HG02970 (cell line): ENCODE measurements around the gene ISCA2.

Experiments
- ATAC-seq: cut with Tn5 transposase; IDR thresholded peaks from one replicate; pipeline ENCODE4 v1.9.1; 2021; ENCODE audit warnings: mild to moderate bottlenecking, moderate library complexity, moderate number of reproducible peaks; ENCODE audit not compliant: unreplicated experiment, low FRiP score

The ISCA2 gene

GRCh38 chr14:74507085-74507484 is 13.5 kb downstream of the ISCA2 start:
- ATAC-seq, result no peak

- ATAC-seq, result no peak
These were observed 14.3 kb downstream of the ISCA2 start for GRCh38 chr14:74507840-74508239.

DNA sequence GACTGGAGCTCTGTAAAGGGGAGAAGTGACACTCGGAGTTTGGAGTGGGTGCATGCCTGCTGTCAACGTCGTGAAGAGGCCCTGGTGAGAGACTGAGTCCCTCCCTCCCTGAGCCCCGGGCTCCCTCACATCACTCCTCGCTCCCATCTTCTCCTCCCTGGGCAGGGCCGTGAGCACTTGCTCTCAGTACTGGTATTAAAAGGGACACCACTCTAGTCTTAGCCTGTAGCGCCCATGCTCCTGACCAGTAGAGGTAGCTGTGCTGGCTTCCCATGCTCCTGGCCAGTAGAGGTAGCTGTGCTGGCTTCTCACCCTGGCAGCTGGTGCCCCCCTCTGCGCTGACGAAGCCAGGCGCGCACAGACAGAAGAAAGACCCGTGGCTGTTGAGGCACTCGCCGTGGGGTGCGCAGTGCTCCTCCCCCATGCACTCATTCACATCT is 14.7 kb downstream of the ISCA2 start:
- no peak for ATAC-seq

GRCh38 chr14:74508844-74509428 is 15.4 kb downstream of the ISCA2 start:
- no peak for ATAC-seq

DNA sequence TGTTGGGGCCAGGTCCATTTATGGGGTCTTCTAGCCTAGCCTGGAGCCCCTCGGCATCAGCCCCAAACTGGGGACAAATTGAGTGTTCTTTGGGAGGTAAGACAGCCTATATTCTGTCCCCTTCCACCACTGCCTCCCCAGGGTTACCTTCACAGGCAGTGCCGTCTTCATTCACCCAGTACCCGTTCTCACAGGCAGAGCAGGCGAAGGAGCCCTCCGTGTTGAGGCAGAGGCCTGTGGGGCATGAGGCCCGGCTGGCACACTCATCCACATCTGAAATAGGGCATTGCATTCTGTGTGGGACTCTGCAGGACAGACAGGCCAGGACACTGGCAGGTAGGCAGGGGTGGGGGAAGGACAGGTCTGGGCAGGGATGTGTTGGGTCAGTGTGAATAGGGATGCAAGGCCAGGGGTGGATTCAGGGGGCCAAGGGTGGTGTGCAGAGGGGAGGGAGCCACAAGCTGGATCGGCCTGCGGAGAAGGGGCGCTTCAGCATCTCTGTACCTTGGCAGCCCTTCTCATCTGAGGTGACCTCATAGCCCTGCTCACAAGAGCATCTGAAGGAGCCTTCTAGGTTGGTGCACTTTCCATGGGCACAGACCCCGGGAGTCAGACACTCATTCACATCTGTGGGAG is 16.1 kb downstream of the ISCA2 start:
- ATAC-seq, result no peak

GRCh38 chr14:74510223-74510931 is 16.8 kb downstream of the ISCA2 start:
- no peak for ATAC-seq

GRCh38 chr14:74510959-74511409 is 17.4 kb downstream of the ISCA2 start:
- ATAC-seq, result no peak

DNA sequence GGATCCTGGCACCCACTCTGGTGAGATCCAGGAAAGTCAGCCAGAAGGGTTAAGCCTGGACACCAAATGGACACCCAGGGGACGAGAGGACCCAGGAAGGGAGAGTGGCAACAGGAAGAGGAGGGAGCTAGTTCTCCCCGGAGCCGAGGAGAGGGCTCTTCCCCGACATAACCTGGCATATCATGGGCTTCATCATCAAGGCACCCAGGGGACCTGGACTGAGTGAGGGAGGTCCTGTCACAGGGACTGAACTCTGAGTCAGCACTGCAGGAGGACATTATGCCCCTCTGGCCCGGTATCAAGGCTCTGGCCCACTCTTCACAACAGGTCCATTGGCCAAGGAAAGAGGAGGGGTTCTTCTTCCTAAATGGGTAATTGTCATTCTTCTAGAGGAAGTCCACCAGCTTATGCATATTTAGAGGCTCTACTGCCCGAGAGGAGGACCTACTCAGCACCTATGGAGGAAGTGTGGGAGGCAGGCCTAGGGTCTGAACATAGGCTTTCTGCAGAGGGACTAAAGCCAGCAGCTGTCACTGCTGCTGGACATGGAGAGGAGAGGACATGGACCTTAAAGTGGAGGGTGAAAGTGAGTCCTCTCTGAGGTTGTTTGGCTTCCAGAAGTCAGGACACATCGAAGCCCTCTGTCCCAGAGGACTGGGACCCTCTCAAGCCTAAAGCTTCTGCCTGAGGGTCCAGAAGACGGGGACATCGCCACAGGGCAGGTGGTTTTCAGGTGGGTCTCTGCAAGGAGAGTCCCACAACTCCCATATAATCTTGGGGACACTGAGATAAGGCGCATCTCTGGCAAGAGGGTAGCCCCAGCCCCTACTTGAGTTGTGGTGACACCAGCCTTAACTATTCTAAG is 18.6 kb downstream of the ISCA2 start:
- no peak for ATAC-seq

- no peak for ATAC-seq
These were observed 20.9 kb downstream of the ISCA2 start for GRCh38 chr14:74514471-74514941.

GRCh38 chr14:74515891-74516412 is 22.4 kb downstream of the ISCA2 start:
- no peak for ATAC-seq

- ATAC-seq, result no peak
These were observed 23.0 kb downstream of the ISCA2 start for GRCh38 chr14:74516451-74517160.

GRCh38 chr14:74517731-74518130 is 24.2 kb downstream of the ISCA2 start:
- ATAC-seq, result no peak

DNA sequence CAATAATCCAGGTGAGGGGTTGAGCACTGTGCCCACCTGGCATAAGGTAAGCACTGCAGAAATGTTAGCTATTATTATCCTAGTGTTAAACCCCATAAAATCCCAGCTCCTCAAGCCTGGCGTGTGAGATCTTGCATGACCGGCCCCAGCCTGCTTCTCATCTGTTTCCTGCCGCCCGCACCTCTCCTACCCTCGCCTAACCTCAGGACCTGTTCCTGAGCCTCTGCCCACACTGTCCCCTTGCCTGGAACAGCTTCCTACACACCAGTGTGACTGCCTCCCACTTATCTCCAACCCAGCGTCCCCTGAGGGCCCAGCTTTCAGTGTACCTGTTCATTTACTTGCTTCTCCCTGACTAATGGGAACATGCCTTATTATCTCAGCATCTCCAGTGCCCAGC is 24.7 kb downstream of the ISCA2 start:
- no peak for ATAC-seq

GRCh38 chr14:74519316-74520074 is 25.9 kb downstream of the ISCA2 start:
- ATAC-seq, result no peak

GRCh38 chr14:74521756-74522155 is 28.2 kb downstream of the ISCA2 start:
- ATAC-seq, result no peak

- no peak for ATAC-seq
These were observed 29.2 kb downstream of the ISCA2 start for GRCh38 chr14:74522740-74523139.

GRCh38 chr14:74524076-74524811 is 30.7 kb downstream of the ISCA2 start:
- no peak for ATAC-seq

GRCh38 chr14:74524812-74525135 is 31.2 kb downstream of the ISCA2 start:
- no peak for ATAC-seq
